Fibroblast of the aortic adventitia (primary cell): ENCODE data around the gene FOXN3. TPM values are rescaled to one million over a fixed set of nuclear protein-coding genes. Genes with fewer than 3 reads are reported as not detected.

Experiments
- DNase-seq: peaks from one replicate; pipeline ENCODE4 v3.0.0-alpha.2; 2010; ENCODE audit warnings: low read depth
- H3K4me3 ChIP-seq: 2 replicates; pipeline ENCODE4 v1.5.1; 2011; ENCODE audit warnings: low read depth, mild to moderate bottlenecking, control low read depth, low read length, moderate library complexity
- total RNA-seq: library from RNA; depleted of rRNA; stranded (reverse); fragments of >200 nt; gene quantifications from 2 replicates; pipeline ENCODE4 v1.2.3, GENCODE V29; 2012; ENCODE audit warnings: low replicate concordance
- TF ChIP-seq, protein P1 (sequence below): IDR thresholded peaks from 2 replicates; pipeline ENCODE4 v1.5.1; 2011; ENCODE audit warnings: mild to moderate bottlenecking, low read length, control low read depth, inconsistent platforms; ENCODE audit not compliant: insufficient read depth

The FOXN3 gene
- total RNA-seq, 1 donor: 35.3 TPM

DNA sequence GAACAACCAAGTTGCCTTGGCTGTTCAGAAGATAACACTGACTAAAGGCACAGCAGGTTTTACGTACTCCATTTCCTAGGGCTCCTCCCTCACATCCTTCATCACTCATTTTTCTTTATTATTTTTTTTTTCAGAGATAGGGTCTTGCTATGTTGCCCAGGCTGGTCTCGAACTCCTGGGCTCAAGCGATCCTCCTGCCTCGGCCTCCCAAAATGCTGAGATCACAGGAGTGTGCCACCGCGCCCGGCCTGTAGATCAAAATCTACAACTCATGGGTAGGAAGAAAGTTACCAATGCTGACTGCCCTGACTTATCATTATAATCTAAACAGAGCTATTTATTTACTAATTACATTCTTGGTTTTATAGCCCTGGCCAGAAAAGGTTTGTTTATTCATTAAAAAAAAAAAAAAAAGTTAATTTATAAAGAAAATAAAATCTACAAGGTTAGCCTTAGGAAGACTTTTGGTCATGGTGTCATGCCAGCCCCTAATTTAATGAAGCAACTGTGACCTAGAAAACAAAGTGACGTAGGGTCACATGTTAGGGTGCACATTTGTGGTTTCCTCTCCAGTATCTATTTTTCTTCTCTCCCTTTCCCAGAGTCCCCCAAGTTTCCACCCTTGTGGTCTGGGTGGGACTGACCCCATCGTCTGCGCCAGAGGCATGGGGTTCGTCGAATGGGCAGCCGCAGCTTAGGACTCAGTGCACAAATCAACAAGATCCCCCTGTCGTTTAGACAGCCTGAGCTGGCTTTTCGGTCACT lies 19.0 kb upstream of the FOXN3 start:
- TF ChIP-seq, protein P1, sequence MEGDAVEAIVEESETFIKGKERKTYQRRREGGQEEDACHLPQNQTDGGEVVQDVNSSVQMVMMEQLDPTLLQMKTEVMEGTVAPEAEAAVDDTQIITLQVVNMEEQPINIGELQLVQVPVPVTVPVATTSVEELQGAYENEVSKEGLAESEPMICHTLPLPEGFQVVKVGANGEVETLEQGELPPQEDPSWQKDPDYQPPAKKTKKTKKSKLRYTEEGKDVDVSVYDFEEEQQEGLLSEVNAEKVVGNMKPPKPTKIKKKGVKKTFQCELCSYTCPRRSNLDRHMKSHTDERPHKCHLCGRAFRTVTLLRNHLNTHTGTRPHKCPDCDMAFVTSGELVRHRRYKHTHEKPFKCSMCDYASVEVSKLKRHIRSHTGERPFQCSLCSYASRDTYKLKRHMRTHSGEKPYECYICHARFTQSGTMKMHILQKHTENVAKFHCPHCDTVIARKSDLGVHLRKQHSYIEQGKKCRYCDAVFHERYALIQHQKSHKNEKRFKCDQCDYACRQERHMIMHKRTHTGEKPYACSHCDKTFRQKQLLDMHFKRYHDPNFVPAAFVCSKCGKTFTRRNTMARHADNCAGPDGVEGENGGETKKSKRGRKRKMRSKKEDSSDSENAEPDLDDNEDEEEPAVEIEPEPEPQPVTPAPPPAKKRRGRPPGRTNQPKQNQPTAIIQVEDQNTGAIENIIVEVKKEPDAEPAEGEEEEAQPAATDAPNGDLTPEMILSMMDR: no peak
- no peak for DNase-seq
- no peak overlapping the region for H3K4me3 ChIP-seq

DNA sequence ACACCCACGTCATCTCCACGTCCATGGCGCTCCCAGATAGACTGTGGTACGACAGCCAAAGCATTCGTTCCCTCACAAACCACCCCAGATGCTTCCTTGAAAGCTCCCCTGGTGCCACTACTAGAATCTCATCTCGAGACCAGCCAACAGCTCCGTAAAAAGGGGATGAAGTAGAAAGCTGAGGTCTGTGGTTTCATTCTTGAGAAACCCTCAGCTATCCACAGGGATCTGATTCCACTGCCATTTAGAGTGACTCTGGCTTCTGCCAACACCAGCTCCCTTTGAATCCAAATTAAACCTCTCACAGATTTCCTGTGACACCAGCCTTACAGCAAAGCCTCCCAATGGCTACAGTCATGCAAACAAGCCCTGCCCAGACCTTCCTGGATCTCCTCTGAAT lies 18.5 kb upstream of the FOXN3 start:
- no peak for DNase-seq
- TF ChIP-seq, protein P1: no peak
- H3K4me3 ChIP-seq: no peak overlapping the region

DNA sequence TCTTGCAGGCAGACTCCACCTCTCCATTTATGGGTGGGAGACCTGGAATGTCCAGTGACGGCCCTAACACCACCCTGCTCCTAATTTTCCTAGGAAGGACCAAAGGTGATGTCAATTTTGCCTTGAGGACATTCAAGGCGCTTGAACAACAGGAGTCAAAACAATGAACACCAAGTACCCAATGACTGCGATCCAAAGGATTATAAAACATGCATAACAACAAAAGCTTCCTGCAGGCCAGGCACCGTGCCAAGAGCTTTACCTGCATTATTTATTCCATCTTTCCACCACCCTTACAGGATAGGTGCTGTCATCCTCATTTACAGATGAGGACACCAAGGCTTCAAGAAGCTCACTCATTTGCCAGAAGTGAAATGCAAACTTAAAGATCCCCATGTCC lies 15.2 kb upstream of the FOXN3 start:
- no peak for DNase-seq
- no peak overlapping the region for H3K4me3 ChIP-seq
- TF ChIP-seq, protein P1: no peak

DNA sequence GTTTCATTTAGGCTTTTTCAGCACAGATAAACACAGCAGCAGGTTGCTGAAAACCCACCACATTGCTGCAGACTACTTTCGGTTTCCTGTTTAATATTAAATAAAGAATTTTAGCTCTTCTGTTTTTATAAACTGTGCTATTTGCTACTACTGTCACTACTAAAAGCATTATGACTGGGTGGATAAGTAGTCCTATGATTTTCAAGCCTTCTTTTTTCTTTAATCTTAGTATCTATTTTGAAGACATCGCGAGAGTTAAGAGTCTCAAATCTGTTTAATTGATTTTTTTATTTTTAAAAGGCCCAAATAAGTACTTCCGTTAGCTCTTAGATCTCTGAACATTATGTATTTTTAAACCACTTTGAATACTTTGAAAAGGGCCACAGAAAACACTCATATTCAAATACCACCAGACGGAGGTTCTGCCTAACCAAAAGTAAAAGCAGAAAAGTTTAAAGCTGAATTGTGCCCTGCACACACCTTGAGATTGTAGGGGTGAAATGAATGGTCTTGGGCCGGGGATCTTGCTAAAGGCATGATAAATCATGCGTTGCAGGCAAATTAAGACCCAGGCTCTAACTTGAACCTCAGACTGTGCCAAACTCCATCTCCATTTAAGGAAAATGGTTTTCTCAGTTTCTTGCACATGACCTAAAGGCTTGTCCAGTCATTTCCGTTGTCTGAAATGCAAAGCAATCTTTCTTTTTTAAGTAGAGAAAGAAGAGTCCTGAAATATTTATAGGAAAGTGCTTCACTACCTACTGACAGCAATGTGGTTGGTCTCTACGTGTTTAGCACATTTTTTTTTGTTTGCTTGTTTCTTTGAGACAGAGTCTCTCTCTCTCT lies 13.6 kb upstream of the FOXN3 start:
- peak; percentile 49 for DNase-seq
- peak overlapping the region; percentile 29 for H3K4me3 ChIP-seq
- TF ChIP-seq, protein P1: no peak

DNA sequence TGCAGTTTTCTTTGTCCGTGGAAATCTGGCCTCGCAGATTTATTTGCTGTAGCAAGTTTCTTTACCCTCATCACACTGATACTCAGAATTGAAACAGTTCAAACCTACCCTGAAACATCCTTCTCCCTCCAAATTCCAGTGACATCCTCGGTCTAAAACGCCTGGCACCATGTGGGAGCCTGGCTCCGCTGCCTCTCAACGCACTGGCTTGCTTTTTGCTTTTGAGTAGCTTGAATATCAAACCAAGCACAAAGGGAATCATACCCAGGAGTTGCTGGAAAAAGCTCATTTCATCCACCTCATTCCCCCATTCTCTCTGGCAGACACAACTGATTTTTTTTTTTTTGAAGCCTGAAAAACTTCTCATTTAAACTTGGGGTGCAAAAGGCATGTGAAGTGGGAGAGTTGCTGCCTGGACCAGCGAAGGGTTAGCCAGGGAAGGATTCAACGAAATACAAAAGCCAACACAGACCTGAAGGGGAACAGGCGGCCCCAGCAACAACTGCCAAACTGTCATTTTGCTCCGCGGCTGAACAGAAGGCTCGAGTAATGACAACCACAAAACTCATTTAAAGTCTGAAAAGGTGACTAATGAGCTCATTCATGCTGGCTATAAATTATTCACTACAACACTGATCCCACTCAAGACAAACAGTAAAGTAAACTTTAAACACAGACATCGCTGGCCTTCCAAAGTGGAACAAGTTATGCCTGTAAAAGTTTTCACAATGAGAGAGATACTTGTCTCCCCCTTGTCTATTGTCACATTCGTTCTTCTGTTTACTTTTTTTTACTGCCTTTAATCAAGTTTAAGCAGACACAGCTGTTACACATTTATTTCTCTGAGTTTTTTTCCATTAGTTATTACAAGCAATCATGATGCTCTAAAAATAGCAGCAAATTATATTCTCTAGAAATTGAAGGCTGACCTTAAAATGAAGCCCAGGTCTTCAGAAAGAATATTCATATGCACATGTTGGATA lies 12.5 kb upstream of the FOXN3 start:
- peak overlapping the region; percentile 29 for H3K4me3 ChIP-seq
- TF ChIP-seq, protein P1: no peak
- no peak for DNase-seq

DNA sequence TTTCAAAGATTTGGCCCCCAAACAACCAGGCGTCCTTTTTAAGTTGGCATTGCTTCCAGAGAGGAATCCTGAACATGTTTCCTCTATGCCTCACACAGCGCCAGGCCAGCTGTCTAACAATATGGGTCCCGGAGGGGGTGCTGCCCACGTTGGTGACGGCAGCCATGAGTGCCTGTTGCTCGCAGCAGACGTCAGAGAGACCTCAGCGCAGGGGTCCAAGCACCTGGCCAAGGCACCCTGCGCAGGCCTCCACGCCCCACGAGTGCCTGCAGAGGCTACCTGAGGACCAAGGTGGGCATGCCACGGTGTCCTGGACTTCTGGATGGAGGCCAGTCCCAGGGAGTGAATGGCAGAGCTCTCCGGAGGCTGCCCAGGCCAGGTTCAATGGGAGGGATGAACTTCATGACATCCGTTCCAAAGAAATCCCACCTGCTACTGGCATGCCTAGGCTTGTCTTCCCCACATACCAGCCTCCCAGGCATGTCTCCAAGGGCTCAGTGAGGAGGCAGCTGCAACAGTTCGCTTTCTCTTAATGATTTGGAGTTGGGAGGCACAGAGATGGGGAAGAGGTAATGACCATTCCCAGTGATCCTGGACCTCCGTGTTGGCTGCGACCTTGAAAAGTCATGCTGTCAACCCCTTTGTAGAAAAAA lies 11.6 kb upstream of the FOXN3 start:
- DNase-seq: peak; percentile 31
- TF ChIP-seq, protein P1: no peak
- H3K4me3 ChIP-seq: no peak overlapping the region
